Measurements from ENCODE around the gene JOSD1. TPM values are rescaled to one million over a fixed set of nuclear protein-coding genes. Genes with fewer than 3 reads are reported as not detected.

Gene JOSD1
- total RNA-seq, 1 experiment from 2014 or later = 55.3 TPM

DNA sequence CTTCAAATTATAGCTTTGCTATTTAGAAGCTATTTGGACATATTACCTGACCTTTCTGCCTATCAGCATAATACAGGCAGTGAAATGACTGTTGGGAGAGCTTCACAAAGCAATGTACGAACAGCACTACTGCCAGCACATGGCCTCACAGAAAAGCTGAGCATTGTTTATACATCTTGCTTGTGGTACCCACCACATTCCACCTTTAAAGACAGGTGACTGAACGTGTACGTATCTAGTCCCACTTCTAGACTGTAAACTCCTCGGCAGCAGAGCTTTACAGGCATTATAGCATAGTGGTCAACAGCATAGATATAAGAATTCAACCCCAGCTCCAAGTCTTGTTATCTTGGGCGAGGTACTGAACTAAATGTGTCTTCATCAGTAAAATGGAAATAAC is 1.6 kb downstream of the JOSD1 start:
- ChIA-PET POLR2A (interaction anchor here (1.0 kb wide), 1 partner anchor 17 kb away, joined by 9 read pairs; the partner anchor contains the start of gene TOMM22), CTCF (interaction anchor here (1.9 kb wide), 1 partner anchor 17 kb away, joined by 8 read pairs; the partner anchor contains the start of gene TOMM22)
- Histone ChIP-seq H3K27me3 (replicated peaks; ENCODE audit: control insufficient read depth, insufficient read depth, low read length) (no peaks in the 10 kb centered on the region), H3K36me3 (ENCODE audit: control insufficient read depth, insufficient read depth, low read length) (peaks cover 2% of the 10 kb centered on the region; the same call in 1 of the 2 replicates), H3K9me3 (no peaks in the 10 kb centered on the region), H3K4me3 (ENCODE audit: low read depth, low read length) (peak overlapping the region; percentile 88), H3K4me1 (peaks cover 45% of the 10 kb centered on the region)
- TF ChIP-seq, protein P1, sequence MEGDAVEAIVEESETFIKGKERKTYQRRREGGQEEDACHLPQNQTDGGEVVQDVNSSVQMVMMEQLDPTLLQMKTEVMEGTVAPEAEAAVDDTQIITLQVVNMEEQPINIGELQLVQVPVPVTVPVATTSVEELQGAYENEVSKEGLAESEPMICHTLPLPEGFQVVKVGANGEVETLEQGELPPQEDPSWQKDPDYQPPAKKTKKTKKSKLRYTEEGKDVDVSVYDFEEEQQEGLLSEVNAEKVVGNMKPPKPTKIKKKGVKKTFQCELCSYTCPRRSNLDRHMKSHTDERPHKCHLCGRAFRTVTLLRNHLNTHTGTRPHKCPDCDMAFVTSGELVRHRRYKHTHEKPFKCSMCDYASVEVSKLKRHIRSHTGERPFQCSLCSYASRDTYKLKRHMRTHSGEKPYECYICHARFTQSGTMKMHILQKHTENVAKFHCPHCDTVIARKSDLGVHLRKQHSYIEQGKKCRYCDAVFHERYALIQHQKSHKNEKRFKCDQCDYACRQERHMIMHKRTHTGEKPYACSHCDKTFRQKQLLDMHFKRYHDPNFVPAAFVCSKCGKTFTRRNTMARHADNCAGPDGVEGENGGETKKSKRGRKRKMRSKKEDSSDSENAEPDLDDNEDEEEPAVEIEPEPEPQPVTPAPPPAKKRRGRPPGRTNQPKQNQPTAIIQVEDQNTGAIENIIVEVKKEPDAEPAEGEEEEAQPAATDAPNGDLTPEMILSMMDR (IDR thresholded peaks at IDR 0.05; ENCODE audit: insufficient read depth in 1 of 2, low read depth in 1 of 2, low read length in 1 of 2, severe bottlenecking in 1 of 2, unreplicated experiment in 1 of 2) = no peak
- peaks cover 25% of the 10 kb centered on the region for H3K4me1 Mint-ChIP-seq (ENCODE audit: low read depth, unreplicated experiment)
- H3K36me3 Mint-ChIP-seq (ENCODE audit: insufficient read depth, unreplicated experiment) = peaks cover 64% of the 10 kb centered on the region
- H3K9me3 Mint-ChIP-seq (ENCODE audit: unreplicated experiment) = no peaks in the 10 kb centered on the region
- H3K27me3 Mint-ChIP-seq (ENCODE audit: insufficient read depth, unreplicated experiment) = no peaks in the 10 kb centered on the region
- H3K27ac Mint-ChIP-seq (ENCODE audit: unreplicated experiment) = peak overlapping the region; percentile 100
- BruUV-seq (replicated peaks) = no TSS peak
- no peak for DNase-seq
- intact Hi-C loops (cut with micrococcal nuclease; ENCODE audit: unreplicated experiment) = no loop called here
- H3K4me3 Mint-ChIP-seq (ENCODE audit: unreplicated experiment) = peak overlapping the region; percentile 87

DNA sequence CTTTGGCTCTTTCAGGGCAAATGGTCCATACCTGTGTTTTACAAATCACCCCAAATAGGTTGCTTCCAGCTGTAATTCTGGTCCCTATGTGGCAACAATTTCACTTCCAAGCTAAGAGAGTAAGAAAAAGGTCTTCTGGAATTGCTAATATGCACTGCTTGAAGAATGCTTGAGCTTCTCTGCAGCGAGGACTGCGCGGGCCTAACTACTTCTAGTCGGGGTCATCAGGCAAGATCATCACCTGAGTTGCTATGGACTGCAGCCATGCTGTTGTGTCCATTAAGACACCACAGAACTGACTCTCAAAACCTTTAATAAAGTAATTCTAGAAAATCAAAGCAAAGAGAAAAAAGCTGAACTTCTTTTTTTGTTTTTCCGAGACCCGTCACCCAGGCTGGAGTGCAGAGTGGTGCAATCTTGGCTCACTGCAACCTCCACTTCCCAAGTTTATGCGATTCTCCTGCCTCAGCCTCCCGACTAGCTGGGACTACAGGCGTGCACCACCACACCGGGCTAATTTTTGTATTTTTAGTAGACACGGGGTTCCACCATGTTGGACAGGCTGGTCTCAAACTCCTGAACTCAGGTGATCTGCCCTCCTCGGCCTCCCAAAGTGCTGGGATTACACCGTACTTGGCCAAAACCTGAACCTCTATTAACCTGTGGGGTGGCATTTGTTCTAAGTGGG is 2.2 kb downstream of the JOSD1 start:
- POLR2A ChIA-PET = interaction anchor here (1.1 to 1.9 kb wide), 2 partner anchors 9 to 17 kb away, joined by 4 to 14 read pairs; partner anchors contain the start of gene TOMM22

DNA sequence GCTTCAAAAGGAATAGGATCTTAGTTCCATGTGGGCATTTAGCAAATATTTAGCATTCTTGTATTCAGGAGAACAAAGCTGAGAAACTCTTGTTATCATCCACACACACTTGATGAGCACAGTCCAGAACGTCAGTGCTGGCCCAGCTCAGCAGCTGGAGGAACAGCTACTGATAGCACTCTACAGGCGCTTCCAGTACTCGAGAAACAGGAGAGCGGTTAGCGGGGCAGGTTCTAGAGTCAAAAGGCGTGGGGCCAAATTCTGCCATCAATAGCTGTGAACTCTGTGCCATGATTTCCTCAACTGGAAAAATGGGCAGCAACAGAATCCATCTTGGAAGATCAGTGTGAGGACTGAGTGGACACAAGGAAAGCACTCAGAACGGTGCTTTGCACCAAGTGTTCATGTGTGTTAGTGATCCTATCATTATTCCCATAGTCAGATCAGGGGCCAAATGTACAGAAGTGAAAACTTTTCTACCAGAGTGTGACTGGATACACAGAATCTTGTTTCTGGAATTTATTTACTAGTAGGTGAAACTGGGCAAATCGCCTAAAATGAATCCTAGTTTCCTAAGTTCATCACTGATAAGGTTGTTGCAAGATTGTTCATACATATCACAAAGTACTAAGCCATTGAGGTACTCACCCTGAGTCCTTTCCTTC is 3.2 kb downstream of the JOSD1 start:
- no peaks in the 10 kb centered on the region for H3K9me3 ChIP-seq
- peak overlapping the region; percentile 22 for H3K4me3 ChIP-seq (ENCODE audit: low read depth, low read length)
- Mint-ChIP-seq H3K4me3 (ENCODE audit: unreplicated experiment) (peak overlapping the region; percentile 87), H3K4me1 (ENCODE audit: low read depth, unreplicated experiment) (peaks cover 37% of the 10 kb centered on the region), H3K27me3 (ENCODE audit: insufficient read depth, unreplicated experiment) (no peaks in the 10 kb centered on the region), H3K36me3 (ENCODE audit: insufficient read depth, unreplicated experiment) (peaks cover 78% of the 10 kb centered on the region), H3K27ac (ENCODE audit: unreplicated experiment) (peak overlapping the region; percentile 100), H3K9me3 (ENCODE audit: unreplicated experiment) (no peaks in the 10 kb centered on the region)
- POLR2A ChIA-PET = interaction anchor here (0.7 to 1.9 kb wide), 4 partner anchors 8 to 16 kb away, joined by 4 to 17 read pairs (median 10); partner anchors contain the start of genes GTPBP1 and TOMM22
- H3K27me3 ChIP-seq (replicated peaks; ENCODE audit: control insufficient read depth, insufficient read depth, low read length) = no peaks in the 10 kb centered on the region
- BruUV-seq (replicated peaks) = TSS peak; percentile 18
- CTCF ChIA-PET = interaction anchor here (1.1 to 1.5 kb wide), 2 partner anchors 16 to 27 kb away, joined by 4 to 7 read pairs; partner anchors contain the start of gene TOMM22
- TF ChIP-seq, protein P1 (IDR thresholded peaks at IDR 0.05; ENCODE audit: insufficient read depth in 1 of 2, low read depth in 1 of 2, low read length in 1 of 2, severe bottlenecking in 1 of 2, unreplicated experiment in 1 of 2) = no peak
- peak; percentile 64 to 69 for DNase-seq
- peaks cover 6% of the 10 kb centered on the region; the same call in 1 of the 2 replicates for H3K36me3 ChIP-seq (ENCODE audit: control insufficient read depth, insufficient read depth, low read length)
- peaks cover 59% of the 10 kb centered on the region for H3K4me1 ChIP-seq
- intact Hi-C loops (cut with micrococcal nuclease; ENCODE audit: unreplicated experiment) = no loop called here

More for the DNA sequence above, 2.2 kb downstream of the JOSD1 start:
- no TSS peak for BruUV-seq (replicated peaks)
- peaks cover 69% of the 10 kb centered on the region for H3K36me3 Mint-ChIP-seq (ENCODE audit: insufficient read depth, unreplicated experiment)
- Histone ChIP-seq H3K27me3 (replicated peaks; ENCODE audit: control insufficient read depth, insufficient read depth, low read length) (no peaks in the 10 kb centered on the region), H3K36me3 (ENCODE audit: control insufficient read depth, insufficient read depth, low read length) (peaks cover 2% of the 10 kb centered on the region; the same call in 1 of the 2 replicates), H3K9me3 (no peaks in the 10 kb centered on the region), H3K4me3 (ENCODE audit: low read depth, low read length) (peak overlapping the region; percentile 88), H3K4me1 (peaks cover 51% of the 10 kb centered on the region)
- intact Hi-C loops (cut with micrococcal nuclease; ENCODE audit: unreplicated experiment) = no loop called here
- CTCF ChIA-PET = interaction anchor here (1.9 kb wide), 1 partner anchor 17 kb away, joined by 8 read pairs; the partner anchor contains the start of gene TOMM22
- no peaks in the 10 kb centered on the region for H3K9me3 Mint-ChIP-seq (ENCODE audit: unreplicated experiment)
- DNase-seq = no peak
- TF ChIP-seq, protein P1 (IDR thresholded peaks at IDR 0.05; ENCODE audit: insufficient read depth in 1 of 2, low read depth in 1 of 2, low read length in 1 of 2, severe bottlenecking in 1 of 2, unreplicated experiment in 1 of 2) = no peak
- H3K27ac Mint-ChIP-seq (ENCODE audit: unreplicated experiment) = peak overlapping the region; percentile 100
- H3K27me3 Mint-ChIP-seq (ENCODE audit: insufficient read depth, unreplicated experiment) = no peaks in the 10 kb centered on the region
- peak overlapping the region; percentile 87 for H3K4me3 Mint-ChIP-seq (ENCODE audit: unreplicated experiment)
- peaks cover 30% of the 10 kb centered on the region for H3K4me1 Mint-ChIP-seq (ENCODE audit: low read depth, unreplicated experiment)
